SK-N-DZ (cell line): ENCODE measurements around the gene SYT15.

Experiments used
- DNase-seq: peaks from one replicate; pipeline ENCODE4 v3.0.0-alpha.2; 2015; ENCODE audit warnings: low spot score

SYT15 gene

GRCh38 chr10:46544989-46545791, 33.7 kb upstream of the SYT15 start:
- no peak for DNase-seq

- no peak for DNase-seq
Observed at GRCh38 chr10:46545861-46546590, 32.9 kb upstream of the SYT15 start.

GRCh38 chr10:46546591-46547540, 32.1 kb upstream of the SYT15 start:
- no peak for DNase-seq

- DNase-seq, result no peak
Observed at GRCh38 chr10:46547541-46548497, 31.1 kb upstream of the SYT15 start.

GRCh38 chr10:46548498-46549090, 30.3 kb upstream of the SYT15 start:
- DNase-seq, result no peak

- no peak for DNase-seq
Observed at GRCh38 chr10:46549171-46550075, 29.5 kb upstream of the SYT15 start.

GRCh38 chr10:46550076-46550790, 28.7 kb upstream of the SYT15 start:
- no peak for DNase-seq

GRCh38 chr10:46550795-46551700, 27.9 kb upstream of the SYT15 start:
- no peak for DNase-seq

- no peak for DNase-seq
Observed at GRCh38 chr10:46551701-46552525, 27.0 kb upstream of the SYT15 start.

GRCh38 chr10:46552526-46553237, 26.2 kb upstream of the SYT15 start:
- no peak for DNase-seq

- DNase-seq, result no peak
Observed at GRCh38 chr10:46553238-46554049, 25.5 kb upstream of the SYT15 start.

GRCh38 chr10:46554166-46554781, 24.7 kb upstream of the SYT15 start:
- no peak for DNase-seq

- DNase-seq, result no peak
Observed at GRCh38 chr10:46555366-46555712, 23.6 kb upstream of the SYT15 start.

GRCh38 chr10:46555713-46556514, 23.0 kb upstream of the SYT15 start:
- DNase-seq, result no peak
